ENCODE results near the gene CBX8.

CBX8 gene

DNA sequence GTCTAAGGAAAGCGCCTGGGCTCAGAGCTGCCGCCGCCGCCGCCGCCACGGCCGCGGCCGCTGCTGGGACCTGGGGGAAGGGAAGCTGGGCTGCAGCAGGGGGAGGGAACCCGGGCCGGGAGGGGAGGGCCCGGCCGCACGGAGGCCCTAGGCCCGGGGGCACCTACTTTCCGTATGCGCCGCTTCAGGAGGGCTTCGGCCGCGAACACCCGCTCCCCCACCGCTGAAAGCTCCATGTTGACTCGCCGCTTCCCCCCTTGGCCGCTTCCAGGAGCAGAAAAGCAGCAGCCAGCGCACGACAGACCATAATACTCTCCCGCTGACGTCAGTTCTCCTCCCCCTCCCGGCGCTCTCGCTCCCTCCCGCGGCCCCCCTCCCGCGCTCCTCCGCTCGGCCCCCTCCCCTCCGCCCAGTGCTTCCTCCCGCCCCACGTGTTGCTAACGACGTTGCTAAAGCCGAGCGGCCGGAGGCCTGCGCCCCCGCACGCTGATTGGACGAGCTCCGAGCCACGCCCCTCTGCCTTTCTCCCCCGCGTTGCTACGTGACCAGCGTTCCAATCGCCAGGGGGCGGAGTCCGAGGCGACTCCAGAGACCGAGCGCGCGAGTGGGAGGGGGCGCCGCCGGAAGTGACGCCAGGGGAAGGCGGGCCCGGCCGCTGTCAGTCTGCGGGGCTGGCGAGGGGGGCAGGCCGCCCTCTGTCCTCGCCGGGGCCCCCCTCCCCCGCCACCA lies at the start of gene CBX8:
Gene CBX8 (minus strand): TSS at position 315 of the 729 bp plus-strand sequence. CDS start 79 bp downstream, at position 236.
- peak; percentile 99 for DNase-seq (ENCODE audit: low spot score)

DNA sequence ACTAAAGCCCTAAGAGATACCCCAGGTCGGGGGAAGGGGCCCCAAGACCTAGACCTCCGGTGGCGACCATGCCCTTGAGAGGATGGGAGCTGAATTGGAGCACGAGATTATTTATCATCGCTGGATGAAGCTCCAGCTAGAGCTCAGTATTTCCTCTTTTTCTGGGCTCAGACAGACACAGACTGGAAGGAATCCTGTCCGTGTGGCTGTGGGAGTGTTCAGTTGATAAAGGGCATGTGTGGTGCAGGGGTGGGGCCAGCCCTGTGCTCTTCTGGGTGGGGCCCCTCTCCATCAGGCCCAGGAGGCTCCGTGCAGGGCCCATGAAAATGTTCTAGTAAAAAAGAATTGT lies 48.7 kb upstream of the CBX8 start:
- DNase-seq (ENCODE audit: low spot score): peak; percentile 75

DNA sequence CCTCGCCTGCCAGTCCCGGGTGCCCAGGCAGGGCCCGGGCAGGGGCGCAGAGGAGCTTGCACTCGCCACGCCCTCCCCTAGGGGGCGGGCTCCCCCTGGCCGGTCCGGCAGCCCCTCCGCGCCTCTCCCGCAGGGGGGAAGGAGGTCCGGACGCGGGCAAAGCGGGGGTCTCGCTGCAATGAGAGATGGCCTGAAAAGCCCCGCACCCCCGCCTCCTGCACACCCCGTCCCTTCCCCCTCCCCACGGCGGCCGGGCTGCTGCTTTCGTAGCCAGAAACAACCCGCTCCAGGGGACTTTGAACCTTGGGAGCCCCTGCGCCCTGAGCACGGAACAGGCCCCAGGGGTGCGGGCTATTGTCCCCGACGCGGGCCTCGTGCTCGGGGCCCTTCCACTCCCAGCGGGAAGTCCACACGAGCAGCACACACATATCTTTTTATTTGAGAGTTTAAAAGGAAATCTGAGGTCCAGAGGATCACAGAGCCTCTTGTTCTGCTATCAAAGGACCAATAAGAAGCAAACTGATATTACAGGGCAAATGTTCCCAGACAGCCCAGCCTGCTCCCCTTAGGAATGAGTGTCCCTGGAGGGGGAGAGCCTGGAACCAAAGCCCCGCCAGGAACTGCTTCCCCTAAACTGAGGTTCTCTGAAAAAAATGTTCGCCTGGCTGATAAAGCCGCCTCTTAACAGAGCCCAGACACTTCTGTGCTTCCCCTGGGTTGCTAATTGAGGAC lies 48.2 kb upstream of the CBX8 start:
- DNase-seq (ENCODE audit: low spot score): peak; percentile 86

DNA sequence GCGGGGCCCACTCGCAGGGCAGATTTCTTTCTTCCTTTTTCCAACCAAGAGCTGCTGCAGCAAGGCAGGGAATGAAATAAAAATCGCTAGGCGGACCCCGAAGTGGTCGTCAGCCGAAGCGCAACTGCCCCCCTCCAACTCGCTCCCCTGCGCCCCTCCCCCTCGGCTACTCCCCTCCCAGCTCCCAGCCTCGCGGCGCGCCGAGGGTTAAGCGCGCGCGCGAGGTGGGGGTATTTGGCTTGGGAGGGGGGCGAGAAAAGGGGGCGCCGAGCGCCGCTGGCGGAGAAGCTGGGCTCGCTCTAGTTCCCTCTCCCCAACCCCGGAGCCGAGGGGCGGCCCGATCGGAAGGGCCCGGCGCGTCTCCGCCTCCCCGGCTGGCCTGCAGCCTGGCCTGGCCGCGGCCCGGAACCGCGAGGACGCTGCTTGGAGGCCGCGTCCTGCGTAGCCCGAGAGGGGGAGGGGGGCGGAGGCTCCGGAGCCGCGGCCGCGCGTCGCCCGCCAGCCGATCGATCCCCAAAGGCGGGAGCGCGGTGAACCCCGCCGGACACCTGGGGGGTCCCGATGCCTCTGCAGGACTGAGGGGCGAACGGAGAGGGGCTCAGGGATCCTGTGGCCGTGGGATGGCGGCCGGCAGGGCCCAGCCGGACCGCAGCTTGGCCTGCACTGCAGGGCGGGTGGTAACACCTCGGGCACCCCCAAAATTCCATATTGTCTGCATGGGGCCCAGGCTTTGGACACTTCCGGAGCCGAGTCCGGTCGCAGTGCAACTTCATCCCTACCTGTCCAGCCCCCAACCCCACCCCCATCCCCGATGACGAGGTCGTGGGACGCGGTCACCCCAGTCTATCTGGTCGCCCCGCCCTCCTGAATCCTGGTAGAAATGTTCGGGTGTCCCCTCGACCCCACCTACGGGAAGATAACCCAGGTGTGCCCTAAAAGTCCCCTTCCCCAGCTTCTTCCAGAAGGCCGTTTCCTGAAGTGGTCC lies 47.2 kb upstream of the CBX8 start:
- DNase-seq (ENCODE audit: low spot score): peak; percentile 92

DNA sequence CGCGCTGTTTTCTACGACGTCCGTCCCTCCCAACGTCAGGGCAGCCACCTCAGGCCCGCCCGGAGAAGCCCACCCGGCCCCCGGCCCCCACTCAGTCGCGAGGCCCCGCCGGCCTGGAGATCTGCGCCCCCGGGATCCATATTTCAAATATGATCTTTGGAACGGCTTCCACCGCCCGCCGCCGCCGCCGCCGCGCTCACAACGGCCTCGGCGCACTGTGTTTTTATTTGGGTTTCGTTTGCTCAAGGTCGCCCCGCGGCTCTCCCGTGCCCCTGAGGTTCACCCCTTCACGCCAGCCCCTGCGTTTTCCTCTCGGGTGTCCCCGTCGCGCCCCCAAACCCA lies 46.6 kb upstream of the CBX8 start:
- DNase-seq (ENCODE audit: low spot score): no peak

DNA sequence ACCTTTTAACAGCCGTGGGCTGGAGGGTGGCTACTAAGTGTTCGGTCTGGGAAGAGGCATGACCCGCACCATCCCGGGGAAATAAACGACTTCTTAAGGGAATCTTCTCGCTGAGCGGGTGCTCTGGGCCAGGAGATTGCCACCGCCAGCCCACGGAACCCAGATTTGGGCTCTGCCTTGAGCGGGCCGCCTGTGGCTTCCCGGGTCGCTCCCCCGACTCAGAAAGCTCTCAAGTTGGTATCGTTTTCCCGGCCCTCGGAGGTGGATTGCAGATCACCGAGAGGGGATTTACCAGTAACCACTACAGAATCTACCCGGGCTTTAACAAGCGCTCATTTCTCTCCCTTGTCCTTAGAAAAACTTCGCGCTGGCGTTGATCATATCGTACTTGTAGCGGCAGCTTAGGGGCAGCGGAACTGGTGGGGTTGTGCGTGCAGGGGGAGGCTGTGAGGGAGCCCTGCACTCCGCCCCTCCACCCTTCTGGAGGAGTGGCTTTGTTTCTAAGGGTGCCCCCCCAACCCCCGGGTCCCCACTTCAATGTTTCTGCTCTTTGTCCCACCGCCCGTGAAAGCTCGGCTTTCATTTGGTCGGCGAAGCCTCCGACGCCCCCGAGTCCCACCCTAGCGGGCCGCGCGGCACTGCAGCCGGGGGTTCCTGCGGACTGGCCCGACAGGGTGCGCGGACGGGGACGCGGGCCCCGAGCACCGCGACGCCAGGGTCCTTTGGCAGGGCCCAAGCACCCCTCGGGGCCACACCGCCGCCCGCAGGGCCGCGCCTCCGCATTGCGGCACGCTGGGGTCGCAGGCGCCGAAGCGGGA lies 46.0 kb upstream of the CBX8 start:
- DNase-seq (ENCODE audit: low spot score): no peak

DNA sequence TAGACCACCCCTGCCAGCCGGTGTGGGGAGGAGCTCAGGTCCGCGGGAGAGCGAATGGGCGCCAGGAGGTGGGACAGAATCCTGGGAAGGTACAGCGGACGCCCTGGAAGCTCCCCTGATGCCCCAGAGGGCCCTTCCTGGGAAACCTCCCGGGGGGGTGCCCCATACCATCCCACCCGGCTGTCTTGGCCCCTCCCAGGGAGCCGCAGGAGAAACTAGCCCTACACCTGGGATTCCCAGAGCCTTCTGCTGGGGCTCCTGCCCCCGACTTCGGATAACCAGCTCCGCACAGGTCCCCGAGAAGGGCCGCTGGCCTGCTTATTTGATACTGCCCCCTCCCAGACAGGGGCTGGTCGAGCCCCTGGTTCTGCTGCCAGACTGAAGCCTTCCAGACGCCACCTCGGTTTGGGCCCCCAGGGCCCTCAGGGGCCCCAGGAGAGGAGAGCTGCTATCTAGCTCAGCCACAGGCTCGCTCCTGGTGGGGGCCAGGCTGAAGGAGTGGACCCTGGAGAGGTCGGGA lies 45.3 kb upstream of the CBX8 start:
- DNase-seq (ENCODE audit: low spot score): no peak

DNA sequence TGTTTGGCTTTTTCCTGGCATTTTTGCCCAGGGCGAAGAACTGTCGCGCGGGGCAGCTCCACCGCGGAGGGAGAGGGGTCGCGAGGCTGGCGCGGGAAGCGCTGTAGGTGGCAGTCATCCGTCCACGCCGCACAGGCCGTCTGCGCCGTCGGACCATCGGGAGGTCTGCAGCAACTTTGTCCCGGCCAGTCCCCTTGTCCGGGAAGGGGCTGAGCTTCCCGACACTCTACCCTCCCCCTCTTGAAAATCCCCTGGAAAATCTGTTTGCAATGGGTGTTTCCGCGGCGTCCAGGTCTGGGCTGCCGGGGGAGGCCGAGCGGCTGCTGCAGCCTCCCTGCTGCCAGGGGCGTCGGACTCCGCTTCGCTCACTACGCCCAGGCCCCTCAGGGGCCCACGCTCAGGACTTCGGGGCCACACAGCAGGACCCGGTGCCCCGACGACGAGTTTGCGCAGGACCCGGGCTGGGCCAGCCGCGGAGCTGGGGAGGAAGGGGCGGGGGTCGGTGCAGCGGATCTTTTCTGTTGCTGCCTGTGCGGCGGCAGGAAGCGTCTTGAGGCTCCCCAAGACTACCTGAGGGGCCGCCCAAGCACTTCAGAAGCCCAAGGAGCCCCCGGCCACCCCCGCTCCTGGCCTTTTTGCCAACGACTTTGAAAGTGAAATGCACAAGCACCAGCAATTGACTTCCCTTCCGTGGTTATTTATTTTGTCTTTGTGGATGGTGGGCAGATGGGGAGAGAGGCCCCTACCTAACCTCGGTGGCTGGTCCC lies 44.7 kb upstream of the CBX8 start:
- no peak for DNase-seq (ENCODE audit: low spot score)

DNA sequence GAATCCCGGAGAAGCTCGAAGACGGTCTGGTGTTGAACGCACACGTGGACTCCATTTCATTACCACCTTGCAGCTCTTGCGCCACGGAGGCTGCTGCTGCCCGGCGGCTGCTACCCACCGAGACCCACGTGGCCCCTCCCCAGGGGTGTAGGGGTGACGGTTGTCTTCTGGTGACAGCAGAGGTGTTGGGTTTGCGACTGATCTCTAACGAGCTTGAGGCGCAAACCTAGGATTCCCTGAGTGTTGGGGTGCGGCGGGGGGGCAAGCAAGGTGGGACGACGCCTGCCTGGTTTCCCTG lies 44.1 kb upstream of the CBX8 start:
- no peak for DNase-seq (ENCODE audit: low spot score)

DNA sequence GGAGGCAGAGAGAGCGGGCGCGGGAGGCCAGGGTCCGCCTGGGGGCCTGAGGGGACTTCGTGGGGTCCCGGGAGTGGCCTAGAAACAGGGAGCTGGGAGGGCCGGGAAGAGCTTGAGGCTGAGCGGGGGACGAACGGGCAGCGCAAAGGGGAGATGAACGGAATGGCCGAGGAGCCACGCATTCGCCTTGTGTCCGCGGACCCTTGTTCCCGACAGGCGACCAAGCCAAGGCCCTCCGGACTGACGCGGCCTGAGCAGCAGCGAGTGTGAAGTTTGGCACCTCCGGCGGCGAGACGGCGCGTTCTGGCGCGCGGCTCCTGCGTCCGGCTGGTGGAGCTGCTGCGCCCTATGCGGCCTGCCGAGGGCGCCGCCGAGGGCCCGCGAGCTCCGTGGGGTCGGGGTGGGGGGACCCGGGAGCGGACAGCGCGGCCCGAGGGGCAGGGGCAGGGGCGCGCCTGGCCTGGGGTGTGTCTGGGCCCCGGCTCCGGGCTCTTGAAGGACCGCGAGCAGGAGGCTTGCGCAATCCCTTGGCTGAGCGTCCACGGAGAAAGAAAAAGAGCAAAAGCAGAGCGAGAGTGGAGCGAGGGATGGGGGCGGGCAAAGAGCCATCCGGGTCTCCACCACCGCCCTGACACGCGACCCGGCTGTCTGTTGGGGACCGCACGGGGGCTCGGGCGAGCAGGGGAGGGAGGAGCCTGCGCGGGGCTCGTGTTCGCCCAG lies 43.6 kb upstream of the CBX8 start:
- DNase-seq (ENCODE audit: low spot score): peak; percentile 39

DNA sequence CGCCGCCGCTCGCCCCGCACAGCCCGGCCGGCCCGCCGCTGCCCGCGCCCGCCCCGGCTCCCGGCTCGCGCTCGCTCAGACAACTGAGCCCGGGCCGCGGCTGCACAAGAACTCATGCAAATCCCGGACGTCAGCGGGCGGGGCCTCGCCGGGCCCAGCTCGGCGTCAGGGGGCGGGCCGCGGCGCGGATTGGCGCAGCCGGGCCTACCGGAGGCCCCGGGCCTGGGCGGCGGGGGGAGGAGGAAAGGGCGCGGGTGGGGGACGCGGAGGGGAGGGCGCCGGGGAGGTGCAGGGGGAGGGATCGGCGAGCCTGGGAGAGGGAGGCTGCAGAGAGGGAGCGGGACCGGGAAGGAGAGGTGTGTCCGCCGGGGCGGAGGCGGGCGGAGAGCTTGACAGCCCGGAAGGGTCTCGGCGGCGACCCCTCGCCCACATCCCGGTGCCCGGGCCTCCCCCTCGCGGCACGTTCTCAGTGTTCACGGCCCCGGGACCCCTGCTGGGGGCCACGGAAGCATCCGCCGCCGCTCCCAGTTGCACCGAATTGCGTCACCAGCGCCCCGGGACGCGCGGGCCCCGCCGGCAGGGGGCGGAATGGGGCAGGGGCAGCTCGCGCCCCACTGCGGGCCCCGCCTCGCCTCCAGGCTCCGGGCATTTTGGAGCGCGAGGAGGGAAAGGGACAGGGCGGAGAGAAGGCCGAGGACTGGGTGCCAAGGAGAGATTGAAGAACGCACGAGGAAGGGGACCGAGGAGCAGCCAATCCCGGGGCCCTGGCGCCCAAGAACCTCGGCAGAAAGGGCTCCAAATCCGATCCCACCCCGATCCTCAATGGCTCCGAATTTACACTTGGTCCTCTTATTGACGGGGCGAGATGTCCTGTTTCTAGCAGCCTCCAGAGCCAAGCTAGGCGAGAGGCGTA lies 42.7 kb upstream of the CBX8 start, which contains the start of gene CBX4:
Gene CBX4 (minus strand): TSS at position 85 of the 913 bp plus-strand sequence. CDS start 189 bp downstream, outside the sequence.
- DNase-seq (ENCODE audit: low spot score): peak; percentile 98

DNA sequence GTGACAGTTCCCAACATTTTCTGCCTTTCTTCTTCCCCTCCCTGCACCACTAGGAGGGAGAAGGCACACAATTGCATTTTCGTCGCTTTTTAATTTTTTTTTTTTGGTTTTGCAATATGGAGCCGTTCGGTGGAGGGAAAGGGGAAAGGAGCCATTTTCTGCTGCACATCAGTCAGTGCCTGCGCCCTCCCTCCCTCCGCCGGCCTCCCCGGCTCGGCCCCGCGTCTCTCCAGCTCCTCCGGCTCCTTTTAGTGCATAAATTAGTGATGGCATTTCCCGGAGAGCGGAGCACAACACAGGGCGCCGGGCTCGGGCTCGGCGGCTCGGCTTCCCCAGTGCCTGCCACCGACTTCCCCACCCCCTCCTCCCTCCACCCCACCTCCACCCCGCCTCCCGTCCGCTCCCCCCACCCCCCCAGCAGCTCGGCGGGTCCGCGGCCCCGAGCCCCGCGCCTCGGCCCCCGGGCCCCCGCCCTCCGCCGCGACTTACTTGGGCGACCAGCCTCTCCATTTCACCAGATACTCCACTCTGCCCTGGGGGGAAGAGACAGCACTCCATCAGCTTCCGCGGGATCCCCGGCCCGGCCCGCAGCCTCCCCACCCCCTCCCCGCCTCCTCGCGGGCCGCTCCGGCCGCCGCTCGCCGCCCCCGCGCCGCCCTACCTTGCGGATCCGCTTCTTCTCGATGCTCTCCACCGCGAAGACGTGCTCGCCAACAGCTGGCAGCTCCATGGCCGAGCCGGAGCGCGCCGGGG lies 41.8 kb upstream of the CBX8 start:
- DNase-seq (ENCODE audit: low spot score): peak; percentile 56

DNA sequence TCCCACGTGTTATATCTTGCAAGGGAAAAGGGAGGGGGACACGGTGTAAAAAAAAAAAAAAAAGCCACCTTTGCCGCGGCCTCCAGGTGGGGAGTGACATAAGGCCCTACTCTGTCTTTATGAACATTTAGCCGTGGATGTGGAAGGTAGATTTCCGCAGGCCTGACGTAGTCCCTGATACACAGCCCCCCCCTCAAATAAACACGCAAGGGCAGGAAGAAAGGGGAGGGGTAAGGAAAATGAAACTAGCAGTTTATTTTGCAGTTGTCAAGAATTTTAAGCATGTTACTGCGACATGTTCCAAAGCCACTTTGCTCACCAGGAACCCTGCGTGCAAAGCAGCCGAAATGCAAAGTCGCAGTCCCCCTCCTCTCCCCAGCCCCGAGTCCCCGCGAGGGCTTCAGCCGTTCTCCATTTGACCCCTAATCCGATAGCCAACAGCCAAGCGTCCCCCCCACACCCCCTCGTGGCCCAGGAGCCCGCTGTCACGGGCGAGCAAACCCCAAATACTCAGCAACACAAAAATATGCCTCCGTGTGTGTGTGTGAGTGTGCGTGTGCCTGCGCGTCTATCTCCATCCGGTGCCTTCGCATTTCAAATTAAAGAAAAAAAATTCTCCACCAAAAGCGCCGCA lies 41.1 kb upstream of the CBX8 start:
- DNase-seq (ENCODE audit: low spot score): no peak

DNA sequence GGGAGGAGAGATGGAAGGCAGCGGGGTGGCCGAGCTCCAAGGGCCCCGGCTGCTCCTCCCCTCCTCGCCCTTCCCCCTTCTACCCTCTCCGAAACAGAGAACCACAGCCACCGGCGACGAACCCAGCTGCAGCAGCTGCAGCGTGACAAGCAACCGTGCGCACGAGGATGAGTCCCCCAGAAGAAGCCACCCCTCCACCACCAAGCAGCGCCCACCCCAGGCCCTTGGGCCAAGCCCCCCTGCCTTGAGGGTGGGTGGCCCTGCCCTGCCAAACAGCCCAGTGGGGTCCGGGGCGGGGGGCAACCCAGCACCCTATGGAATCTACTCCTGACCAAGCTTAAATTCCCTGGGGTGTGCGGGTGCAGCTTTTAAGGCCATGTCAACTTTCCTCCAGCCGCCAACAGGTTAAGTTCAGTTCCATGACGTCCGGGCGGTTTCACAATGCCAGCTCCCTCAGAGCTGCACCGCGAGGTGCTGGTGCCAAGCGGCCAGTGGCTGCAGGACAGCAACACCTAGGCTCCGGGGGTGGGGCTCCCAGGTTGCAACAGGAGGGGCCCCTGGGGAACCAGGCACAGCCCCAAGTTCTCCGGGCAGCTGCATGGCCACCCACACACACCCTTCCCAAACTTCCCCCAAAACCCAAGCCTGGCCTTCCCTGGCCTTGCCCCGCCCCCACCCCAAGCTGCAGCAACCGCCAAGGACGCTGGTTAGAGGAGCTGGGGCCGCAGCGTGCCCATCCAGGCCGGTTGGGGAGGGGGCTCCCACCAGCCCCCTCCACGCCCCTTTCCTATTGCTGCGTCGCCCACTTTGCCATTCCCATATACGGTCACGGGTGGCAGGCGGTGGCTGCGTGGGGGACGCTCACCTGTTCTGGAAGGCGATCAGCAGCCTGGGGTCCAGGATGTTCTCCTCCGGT lies 40.4 kb upstream of the CBX8 start:
- peak; percentile 56 for DNase-seq (ENCODE audit: low spot score)

DNA sequence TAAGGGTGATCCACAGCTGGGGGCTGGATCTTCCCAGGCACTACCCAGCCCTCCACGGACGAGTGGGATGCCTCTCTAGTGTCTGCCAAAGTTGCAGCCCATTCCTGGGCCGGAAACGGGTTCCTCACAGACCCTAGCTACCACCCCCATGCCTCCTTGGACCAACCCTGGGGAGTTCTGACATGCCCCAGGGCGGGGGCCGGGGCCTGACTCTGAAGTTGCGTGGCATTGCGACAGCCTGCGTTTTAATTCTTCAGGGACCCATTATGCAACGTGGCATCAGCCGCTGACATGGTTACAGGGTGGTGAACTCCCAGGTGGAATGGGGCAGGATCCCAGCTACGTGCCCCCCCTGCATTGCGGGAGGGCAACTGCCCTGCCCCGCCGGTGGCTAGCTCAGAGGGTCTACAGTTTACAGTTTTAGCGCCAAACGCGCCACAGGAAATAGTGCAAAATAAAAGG lies 39.7 kb upstream of the CBX8 start:
- DNase-seq (ENCODE audit: low spot score): no peak

DNA sequence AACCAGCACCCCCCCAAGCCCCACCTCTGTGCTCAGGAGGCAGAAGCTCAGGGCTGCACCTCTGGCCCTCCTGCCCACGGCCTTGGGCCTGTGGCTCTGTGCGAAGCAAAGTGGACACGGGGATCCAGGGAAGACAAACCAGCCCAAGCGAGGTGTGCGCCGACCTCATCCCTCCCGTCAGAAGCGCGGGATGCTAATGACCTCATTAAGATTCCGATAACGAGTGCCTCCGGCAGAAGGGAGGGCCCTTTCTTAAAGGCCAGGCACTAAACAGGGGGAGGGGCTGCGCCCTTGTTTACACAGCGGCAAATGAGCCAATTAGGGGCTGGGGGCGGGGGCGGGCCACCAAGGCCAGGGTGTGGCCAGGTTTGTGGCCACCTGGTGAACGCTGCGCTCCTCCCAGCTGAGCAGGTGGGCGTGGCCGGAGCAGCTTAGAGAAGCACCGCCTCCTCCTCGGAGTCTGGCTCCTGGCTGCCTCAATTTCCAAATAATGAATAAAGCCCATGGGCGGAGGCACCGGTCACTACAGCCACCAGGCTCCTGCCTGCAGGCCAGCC lies 39.2 kb upstream of the CBX8 start:
- DNase-seq (ENCODE audit: low spot score): no peak

Data from AG20443 (cell line).